ENCODE results near the gene ASAH2B.

Gene ASAH2B

GRCh38 chr10:50799595-50799994 lies 59.9 kb downstream of the ASAH2B start:
- DNase-seq: no peak

- DNase-seq: no peak
Measured at GRCh38 chr10:50805981-50806622, 66.4 kb downstream of the ASAH2B start.

GRCh38 chr10:50807851-50808776 lies 68.4 kb downstream of the ASAH2B start:
- DNase-seq: no peak

All from activated gamma-delta T cell (primary cell).